HK-2 (cell line): ENCODE results near the gene EID1.
"Not testable (repeated sequence)": the region's sequence is repeated elsewhere in the genome, so short reads cannot be mapped to it uniquely, and the experiment has no call there.

Source experiments
- DNase-seq: peaks from one replicate; pipeline ENCODE4 v3.0.0-alpha.2; 2018; ENCODE audit not compliant: unreplicated experiment

EID1 gene

GRCh38 chr15:48869966-48870365 lies 8.0 kb upstream of the EID1 start:
- no peak for DNase-seq

GRCh38 chr15:48871542-48871941 lies 6.4 kb upstream of the EID1 start:
- DNase-seq = no peak

- no peak for DNase-seq
Measured at GRCh38 chr15:48872632-48873031, 5.3 kb upstream of the EID1 start.

- no peak for DNase-seq
Measured at GRCh38 chr15:48875241-48875960, 2.5 kb upstream of the EID1 start.

GRCh38 chr15:48876057-48876456 lies 1.9 kb upstream of the EID1 start:
- DNase-seq = no peak

DNA sequence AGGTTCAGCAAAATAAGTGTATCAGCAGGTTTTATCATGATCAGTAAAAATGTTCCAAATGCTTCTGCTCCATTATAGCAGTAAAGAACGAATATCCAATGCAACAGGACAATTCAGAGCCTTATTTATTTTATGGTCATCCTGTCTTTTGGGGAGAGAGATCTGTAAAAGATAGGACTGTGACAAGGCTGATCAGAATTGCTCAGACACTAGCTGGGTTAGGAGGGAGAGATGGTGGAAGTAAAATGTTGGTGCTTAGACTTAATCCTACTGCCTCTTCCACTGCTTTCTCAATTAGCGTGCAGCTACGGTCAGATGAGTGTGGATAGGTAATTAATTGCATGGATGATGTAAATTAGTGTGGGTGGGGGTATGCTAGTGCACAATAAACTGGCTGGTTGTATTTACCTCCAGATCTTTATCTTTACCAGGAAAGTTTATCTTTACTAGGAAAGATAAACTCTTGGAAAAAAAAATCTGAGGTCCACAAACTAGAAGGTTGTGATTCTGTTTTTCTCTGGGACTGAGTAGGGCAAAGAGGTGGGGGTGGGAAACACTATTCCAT lies 2.2 kb downstream of the EID1 start:
- DNase-seq = no peak

- DNase-seq = no peak
Measured at GRCh38 chr15:48883699-48884098, 5.8 kb downstream of the EID1 start.

- DNase-seq = no peak
Measured at GRCh38 chr15:48887144-48887543, 9.2 kb downstream of the EID1 start.

DNA sequence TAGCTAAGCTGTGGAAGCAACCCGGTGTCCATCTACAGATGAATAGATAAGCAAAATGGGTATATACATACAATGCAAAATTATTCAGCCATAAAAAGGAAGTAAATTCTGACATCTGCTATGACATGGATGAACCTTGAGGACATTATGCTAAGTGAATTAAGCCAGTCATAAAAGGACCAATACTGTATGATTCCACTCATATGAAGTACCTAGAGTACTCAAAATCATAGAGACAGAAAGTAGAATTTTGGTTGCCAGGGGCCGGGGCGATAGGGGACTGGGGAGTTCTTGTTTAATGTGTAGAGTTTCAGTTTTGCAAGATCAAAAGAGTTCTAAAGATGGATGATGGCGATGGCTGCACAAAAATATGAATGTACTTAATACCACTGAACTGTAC lies 10.3 kb downstream of the EID1 start:
- no peak for DNase-seq

DNA sequence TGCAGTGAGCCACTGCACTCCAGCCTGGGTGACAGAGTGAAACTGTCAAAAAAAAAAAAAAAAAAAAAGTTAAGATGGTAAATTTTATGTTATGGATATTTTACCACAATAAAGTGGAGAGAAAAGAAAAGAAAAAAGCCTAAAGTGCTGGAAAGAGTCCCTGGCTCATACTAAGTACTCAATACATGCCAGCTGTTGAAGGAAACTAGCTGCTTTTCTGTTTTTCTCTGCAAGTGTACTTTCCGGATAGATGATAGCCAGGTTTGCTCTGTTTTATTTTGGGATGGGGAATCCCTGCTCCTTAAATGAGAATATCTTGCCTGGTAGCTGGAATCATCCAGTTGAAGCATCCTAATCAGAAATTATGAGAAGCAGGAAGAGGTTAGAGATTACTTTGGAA lies 10.9 kb downstream of the EID1 start:
- no peak for DNase-seq

DNA sequence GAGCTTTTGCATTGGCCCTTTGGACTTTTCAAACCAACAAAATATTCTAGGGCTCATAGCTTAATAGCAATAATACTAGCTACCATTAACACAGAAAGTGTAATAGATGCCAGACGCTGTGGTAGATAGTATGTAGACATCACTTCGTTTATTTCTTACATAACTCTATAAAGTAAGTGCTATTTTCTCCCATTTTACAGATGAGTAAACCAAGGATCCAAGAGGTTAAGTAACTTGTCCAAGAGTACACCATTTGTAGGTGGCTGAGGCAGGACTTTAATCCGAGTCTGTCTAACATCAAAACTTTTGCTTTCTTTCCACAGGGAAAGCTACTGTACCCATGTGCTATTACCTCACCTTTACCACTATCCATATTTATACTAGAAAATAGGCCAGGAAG lies 12.0 kb downstream of the EID1 start:
- DNase-seq = no peak

- DNase-seq = no peak
Measured at GRCh38 chr15:48890375-48890972, 12.5 kb downstream of the EID1 start.

DNA sequence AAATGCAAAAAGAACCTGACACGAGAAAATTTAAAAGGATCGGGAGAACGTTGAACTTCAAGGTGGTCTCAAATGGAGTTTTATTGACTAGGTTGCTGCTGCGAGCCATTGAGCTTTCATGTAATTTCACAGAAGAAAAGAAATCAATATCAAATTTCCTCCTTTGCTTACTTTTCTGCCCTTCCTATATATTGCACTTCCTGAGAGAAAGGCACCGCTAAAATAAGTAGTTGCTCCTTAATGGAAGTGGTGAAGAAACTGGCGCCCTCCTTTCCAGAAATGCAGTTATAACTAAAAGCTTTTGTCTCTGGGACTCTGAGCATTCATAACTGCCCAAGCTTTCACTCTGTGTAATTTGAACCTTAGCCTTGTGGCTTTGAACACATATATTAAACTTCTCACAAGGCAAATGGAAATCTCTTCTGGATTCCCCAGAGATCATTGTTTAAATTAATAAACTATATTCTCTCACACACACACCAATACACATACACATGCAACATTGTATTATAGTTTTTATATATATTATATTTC lies 13.4 kb downstream of the EID1 start:
- no peak for DNase-seq

DNA sequence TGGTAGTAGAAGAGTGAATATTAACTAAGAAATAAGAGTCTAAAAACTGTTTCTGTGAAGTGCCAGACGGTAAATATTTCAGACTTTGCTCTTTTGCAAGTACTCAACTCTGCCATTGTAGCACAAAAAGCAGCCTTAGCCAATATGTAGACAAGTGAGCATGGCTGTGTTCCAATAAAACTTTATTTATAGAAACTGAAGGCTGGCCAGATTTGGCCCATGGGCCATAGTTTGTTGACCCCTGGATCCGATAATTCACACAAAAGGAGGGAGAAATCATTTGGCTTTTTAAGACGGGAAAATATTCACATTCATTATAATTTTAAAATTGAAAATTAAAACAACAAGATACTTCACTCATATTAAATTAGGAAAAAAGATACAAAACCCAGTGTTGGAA lies 15.4 kb downstream of the EID1 start:
- DNase-seq = no peak

- no peak for DNase-seq
Measured at GRCh38 chr15:48896869-48897814, 19.2 kb downstream of the EID1 start.

DNA sequence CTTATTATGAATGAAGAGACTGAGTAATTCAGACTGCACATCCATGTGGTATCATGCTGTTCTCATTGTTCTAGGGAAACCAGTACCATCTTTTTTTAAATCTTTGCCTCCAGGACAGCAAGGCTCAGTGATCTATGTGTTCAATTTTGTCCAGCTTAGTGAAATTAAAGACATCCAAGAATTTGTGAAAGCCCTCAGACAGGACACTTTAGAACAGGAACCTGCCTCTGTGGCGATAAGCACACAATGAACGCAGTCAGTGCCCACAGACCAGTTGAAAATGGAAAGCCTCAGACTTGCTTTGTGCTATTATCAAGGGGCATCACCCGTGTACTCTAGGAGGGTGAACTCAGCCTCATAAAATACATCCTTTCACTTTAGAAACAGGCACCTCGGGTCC lies 20.1 kb downstream of the EID1 start:
- no peak for DNase-seq

GRCh38 chr15:48898446-48898845 lies 20.5 kb downstream of the EID1 start:
- no peak for DNase-seq

- no peak for DNase-seq
Measured at GRCh38 chr15:48899793-48900192, 21.9 kb downstream of the EID1 start.

- DNase-seq = no peak
Measured at GRCh38 chr15:48904758-48905157, 26.8 kb downstream of the EID1 start.

GRCh38 chr15:48905216-48905615 lies 27.3 kb downstream of the EID1 start:
- DNase-seq = no peak

GRCh38 chr15:48905847-48906246 lies 27.9 kb downstream of the EID1 start:
- DNase-seq = no peak

DNA sequence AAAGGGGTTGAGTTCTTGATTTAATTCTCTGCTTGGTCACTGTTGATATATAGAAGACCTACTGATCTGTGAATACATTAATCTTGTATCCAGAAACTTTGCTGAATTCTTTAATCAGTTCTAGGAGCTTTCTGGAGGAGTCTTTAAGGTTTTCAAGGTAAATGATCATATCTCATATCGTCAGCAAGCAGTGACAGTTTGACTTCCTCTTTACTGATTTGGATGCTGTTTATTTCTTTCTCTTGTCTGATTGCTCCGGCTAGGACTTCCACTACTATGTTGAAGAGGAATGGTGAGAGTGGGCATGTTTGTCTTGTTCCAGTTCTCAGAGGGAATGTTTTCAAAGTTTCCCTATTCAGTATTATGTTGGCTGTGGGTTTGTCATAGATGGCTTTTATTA lies 31.4 kb downstream of the EID1 start:
- not testable (repeated sequence) for DNase-seq
